GM19455 (cell line): ENCODE results near the gene ANKRD11.
A peak's percentile ranks its signal among the peaks of the same experiment; 100 is the strongest.
"Not testable (repeated sequence)": the region's sequence is repeated elsewhere in the genome, so short reads cannot be mapped to it uniquely, and the experiment has no call there.

Source experiments
- ATAC-seq: cut with Tn5 transposase; IDR thresholded peaks from one replicate; pipeline ENCODE4 v1.9.1; 2021; ENCODE audit not compliant: unreplicated experiment

Gene ANKRD11

DNA sequence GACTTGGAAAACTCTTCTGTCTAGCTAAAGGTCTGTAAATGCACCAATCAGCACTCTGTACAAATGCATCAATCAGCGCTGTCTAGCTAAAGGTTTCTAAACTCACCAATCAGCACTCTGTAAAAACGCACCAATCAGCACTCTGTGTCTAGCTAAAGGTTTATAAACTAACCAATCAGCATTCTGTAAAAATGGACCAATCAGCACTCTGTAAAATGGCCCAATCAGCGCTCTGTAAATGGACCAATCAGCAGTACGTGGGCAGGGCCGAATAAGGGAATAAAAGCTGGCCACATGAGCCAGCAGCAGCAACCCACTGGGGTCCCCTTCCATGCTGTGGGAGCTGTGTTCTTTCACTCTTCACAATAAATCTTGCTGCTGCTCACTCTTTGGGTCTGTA, 55.3 kb downstream of the ANKRD11 start:
- not testable (repeated sequence) for ATAC-seq

DNA sequence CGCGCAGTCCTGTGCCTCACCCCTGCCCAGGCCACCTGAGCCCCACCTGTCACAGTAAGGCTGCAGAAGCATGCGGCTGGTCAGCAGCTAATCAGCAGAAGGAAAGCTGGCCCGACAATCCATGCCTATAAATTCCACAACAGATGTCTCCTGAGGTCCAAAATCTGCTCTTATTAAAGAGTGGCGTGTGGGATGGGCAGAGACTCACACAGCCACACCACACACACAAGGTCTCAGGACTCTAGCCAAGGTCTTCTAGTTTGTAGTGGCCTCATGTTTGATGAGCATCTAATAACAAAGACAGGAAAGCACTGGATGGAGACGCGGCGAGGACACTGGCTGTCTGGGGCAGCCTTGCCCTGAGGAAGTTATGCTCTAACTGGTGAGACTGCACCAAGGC, 55.9 kb downstream of the ANKRD11 start:
- ATAC-seq = no peak

DNA sequence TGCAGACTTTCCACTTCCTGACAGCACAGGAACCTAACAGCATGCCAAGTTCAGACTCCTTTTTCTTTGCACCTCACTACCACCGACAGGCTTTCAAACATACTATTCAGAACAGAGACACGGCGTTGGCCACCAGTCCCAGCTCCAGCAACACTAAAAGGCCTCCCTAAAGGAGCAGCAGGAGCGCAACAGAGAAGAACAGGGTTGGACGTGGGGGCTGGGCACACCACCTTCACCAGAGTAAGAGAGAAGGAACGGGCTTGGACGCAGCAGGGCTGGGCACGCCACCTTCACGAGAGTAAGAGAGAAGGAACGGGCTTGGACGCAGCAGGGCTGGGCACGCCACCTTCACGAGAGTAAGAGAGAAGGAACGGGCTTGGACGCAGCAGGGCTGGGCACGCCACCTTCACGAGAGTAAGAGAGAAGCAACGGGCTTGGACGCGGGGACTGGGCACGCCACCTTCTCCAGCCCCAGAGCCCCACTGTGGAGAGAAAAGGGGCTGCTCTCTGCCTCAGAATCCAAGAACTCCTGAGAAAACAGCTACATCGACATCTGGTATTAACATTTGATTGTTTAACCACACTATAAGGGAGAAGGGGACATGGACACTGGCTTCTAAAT, 56.9 kb downstream of the ANKRD11 start:
- ATAC-seq = not testable (repeated sequence)

DNA sequence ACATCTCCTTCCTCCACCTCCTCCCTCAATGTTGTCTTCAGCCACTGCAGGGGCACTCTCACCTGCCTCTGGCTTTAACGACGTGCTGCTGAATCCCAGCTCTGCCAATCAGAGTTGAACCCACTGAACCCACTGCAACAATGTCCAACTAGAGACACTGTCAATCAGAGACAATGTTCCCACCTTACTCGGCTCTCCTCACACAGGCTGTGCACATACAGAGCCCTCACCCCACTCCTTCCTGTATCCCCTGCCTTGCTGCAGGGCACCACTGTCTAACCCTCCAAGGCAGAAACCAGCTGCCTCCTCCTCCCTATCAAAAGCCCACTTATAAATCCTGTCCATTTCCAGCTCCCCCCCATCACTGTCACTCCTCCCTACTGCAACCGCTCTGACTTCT, 58.7 kb downstream of the ANKRD11 start:
- ATAC-seq = no peak

DNA sequence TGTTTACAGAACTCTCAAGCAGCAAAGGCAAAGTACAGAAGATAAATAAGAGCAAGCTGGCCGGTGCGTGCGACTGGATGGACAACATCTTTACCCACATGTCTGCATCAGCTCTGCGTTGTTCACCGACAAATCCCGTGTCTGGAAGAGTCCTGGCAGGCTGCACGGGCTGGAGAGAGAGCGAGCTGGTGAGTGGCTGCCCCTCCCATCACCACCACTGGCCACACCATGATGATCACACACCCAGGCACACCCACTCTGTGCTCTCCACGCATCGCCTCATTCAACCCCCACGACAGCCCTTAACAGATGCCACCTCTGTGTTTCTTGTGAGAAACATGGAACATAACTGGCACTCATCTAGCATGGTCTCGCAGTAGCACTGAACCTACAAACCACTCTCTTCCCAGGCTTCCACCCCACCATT, 59.2 kb downstream of the ANKRD11 start:
- no peak for ATAC-seq

DNA sequence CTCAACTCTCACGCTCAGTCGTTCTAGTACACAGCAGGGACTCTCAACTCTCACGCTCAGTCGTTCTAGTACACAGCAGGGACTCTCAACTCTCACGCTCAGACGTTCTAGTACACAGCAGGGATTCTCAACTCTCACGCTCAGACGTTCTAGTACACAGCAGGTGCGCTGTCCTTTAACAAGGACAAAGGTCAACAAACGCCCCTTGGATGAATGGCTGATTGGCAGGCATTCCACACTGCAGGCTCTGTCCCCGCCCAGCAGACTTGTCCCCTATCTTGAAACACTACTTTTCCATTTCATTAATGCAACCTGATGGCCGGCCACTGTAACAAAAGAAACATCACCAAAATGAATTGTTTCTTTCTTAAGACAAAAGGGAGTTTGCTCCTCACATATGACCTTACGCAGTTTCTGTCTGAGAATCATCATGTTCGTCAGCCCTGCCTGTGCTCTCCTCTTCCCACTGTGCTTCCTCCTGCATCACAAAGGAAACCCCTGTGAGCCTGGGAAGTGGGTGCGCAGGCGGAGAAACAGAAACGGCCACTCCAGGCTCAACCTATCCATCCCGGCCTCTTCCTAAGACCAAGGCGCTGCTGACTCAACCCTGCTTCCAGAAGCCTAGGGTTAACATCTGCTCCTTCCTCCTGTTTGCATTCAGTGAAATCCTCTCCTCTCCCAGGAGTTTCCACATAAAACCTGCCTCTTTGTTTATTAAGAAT, 59.8 kb downstream of the ANKRD11 start:
- ATAC-seq = no peak

DNA sequence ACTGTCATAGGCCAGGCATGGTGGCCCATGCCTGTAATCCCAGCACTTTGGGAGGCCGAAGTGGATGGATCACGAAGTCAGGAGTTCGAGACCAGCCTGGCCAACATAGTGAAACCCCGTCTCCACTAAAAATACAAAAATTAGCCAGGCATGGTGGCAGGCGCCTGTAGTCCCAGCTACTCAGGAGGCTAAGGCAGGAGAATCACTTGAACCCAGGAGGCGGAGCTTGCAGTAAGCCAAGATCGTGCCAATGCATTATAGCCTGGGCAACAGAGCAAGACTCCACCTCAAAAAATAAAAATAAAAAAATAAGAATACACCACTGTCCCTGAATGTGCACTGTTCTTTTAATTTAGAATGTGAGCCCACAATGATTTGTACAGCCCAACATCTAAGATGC, 61.8 kb downstream of the ANKRD11 start:
- ATAC-seq = not testable (repeated sequence)

DNA sequence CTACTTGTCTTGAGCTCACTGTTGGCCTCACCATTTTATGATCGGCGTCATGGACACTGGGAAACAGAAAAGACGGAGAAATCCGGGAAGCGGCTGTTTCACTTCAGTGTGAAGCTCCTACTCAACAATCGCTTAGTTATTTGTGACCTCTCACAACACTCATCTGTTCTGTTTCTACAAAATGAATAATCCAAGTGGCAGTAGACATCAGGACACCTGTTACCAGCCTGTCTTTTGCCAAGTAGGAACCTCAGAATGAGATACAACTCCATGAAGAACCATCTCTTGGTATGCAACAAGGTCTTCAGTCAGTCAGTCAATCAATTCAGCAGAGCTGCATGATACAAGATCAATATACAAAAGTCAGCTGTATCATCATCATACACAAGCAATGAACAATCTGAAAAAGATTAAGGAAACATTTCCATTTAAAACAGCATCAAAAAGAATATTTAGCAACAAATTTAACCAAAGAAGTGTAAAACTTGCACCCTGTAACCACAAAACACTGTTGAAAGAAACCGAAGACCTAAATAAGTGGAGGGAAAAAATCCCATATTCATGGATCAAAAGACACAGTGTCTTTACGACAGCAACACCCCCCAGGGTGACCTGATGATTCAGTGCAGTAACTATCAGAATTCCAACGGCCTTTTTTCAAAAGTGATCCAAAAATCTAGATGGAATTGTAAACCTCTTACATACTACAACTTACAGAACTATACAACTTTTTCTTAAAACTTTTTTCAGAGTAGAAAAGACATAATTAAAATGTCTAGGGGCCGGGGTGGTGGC, 63.4 kb downstream of the ANKRD11 start:
- no peak for ATAC-seq

DNA sequence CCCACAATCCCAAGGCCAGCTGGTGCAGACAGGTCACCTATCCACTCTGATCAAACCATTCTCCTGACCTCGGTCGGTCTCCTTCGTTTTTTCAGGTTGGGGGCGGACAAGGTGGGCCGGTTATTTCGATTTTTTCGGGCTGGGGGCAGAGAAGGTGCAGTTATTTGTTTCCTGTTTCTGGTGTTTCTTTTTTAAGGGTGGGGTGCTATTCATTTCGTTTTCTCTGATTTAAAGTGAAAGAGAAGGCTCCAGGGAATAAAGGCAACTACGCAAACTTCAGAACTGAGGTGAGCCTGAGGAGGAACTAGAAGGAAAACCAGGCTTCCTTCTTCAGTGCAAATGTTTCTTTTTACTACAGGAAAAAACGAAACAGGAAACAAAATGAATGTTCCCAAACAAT, 64.8 kb downstream of the ANKRD11 start:
- ATAC-seq = no peak

DNA sequence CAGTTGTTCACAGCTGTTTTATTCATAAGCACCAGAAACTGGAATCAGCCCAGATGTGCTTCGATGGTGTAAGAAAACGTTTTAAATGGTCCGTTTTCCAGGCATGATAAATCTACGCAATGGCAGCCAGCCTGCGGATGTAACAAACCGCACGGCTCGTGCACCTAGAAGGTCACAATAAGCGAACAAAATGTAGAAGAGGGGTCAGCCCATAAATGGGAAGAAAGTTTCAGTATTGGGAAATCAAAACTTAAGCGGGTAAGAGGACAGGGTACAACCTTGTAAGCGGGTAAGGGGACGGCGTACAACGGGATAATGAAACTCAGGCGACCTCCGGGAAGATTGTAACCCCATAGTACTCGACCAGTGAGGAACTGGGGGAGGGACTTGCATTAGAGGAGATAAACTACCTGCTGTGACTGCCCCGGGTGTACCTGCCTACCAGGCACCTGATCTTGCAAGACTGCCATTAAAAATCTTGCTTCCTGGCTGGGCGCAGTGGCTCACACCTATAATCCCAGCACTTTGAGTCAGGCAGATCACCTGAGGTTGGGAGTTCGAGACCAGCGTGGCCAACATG, 66.6 kb downstream of the ANKRD11 start:
- no peak for ATAC-seq

DNA sequence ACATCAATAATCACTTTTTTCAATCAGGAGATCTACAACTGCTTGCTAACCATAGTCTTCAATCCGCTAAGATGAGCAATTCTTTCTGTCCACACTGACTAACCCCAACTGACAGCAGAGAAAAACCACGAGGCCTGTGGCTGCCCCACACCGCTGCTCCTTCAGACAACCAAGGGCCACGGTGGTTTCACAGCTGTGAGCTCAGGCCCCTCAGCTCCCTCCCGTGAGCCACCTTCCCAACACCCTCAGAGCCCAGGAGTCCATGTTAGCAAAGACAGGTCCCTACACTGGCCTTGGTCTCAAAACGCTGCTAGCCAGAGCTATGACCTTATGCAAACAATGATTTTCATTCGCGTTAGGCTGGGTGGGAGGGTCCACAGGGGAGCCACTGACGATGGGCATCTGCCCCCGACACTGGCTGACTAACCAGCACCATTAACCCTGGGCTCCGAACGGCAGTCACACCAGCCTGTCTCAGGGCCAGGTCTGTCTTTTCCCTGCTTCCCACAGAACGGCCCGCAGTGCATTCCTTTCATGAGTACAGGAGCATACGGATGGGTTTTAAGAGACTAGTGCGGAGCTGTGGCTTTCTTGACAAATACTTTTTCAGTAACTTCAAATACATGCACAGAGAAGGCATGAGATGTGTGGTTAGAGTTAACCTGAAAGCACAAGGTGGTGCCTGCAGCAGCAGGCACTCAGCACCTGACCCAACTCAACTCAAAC, 67.3 kb downstream of the ANKRD11 start:
- ATAC-seq = peak; percentile 62

DNA sequence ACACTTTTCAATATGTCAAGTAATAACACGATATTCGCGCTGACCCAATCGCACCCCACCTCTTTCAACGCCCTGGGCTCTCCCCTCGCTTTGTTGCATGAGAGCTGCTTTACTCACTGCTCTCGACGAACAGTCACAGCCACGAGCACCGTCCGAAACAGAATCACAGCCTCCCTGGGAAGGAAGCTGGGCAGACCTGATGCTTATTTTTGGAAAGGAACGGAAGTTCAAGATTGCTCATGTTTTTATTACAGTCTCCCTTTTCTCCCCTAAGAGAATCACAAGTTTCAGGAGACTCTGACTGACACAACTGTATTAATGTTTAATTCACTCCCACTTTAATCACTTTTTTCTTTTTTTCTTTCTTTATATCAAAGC, 67.8 kb downstream of the ANKRD11 start:
- peak; percentile 76 for ATAC-seq

DNA sequence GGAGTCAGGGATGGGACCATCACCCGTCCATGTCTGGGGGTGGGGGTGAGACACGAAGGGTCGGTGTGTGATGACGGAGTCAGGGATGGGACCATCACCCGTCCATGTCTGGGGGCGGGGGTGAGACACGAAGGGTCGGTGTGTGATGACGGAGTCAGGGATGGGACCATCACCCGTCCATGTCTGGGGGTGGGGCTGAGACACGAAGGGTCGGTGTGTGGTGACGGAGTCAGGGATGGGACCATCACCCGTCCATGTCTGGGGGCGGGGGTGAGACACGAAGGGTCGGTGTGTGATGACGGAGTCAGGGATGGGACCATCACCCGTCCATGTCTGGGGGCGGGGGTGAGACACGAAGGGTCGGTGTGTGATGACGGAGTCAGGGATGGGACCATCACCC, 69.1 kb downstream of the ANKRD11 start:
- ATAC-seq = not testable (repeated sequence)

DNA sequence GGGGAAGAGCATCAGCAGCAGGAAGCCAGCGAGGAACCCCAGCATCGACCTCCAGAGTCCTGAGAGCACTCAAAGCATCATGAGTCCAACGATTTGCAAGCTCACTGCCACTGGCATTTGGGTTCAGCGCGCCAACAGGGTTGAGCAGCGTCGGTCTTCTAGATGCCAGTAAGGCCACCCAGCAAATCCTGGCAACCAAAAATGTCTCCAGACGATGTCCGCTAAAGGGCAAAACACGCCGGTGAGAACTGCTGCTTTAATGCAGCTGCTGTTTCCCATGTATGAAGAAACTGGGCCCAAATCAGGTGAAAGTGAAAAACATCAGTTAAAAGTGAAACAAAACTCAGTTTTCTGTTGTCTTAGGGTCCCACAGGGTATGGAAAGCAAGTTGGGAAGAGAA, 70.2 kb downstream of the ANKRD11 start:
- ATAC-seq = no peak

DNA sequence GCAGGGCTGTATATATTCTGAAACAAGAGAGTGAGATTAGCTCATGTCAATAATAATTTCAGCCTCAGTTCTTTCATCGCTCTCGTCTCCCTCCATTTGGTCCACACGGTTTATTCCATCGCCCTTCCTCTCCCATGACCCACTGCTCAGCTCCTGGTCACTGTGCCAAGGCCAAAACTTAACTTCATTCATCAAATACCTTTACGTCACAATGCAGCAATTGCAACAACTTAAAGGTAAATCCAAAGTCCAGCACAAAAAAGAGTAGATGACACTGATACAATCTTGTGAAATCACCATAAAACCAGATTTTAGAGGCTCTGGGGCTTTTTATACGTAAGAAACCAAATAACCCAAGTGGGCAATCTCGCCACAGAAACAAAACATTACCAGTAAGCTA, 72.0 kb downstream of the ANKRD11 start:
- no peak for ATAC-seq

DNA sequence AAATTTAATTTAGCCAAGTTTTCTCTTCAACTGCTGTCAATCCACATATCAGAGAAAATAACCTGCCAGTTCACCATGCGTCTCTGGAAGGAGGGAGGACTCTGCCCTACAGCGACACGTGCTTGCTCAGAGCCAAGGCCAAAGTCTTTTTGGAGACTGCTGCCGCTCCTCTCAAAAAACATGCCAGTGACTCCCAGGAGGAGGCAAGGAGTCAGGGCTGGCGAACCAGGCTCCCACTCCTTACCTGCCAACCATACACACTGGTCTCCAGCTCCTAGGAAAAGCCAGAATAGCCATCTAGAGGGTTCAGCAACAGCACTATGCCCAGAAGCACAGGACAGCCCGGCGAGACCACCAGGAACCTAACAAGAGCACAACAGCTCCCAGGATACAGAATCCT, 73.0 kb downstream of the ANKRD11 start:
- ATAC-seq = no peak

DNA sequence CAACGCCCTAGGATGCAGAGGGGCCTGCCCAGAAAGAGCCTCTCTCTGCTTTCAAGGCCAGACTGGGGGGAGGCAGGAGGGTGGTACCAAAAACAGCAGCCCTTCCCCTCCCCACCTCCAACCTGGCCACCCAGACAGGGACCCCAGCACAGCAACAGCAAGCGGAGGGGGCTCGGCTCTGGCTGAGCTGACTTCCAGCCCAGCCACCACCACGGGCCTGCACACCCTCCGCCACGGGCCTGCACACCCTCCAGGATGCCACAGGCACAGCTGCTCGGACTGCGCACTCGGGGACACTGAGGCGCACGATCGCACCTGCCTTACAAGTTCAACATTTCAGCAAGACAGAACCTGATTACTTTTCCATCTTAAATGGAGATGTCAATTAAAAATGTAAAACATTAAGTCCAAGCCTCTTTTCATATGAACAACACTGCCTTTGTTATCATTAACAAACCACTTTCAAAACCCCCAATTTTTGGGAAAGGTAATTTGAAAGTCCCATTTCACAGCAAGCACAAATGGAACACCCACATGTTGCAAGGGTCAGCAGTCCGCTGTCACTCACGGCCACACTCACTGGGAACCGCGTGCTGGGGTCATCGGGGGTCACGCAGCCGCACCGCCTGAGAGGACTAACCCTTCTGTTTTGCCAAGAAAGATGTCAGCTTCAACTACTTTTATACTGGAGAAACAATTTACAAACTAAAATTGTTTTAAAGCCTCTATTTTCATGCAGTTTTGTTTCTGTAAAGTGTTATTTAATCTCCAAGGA, 76.4 kb downstream of the ANKRD11 start:
- ATAC-seq = no peak

DNA sequence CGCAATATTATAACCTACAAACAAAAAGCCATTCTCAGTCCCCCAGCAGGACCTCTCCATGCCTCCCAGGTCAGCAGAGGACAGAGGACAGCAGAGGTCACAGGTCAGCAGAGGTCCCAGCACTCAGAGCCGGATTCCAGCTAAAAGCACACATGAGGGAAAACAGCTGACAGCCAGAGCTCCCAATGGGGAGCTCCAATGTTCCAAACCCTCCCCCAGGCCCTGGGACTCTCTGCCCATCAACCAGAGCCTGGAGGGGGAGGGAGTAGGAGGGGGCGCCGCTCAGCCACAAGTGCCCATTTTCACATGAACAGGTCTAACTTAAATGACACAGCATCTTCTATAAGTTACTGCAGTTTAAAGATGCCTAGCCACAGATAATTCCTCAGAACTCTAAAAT, 77.5 kb downstream of the ANKRD11 start:
- no peak for ATAC-seq

DNA sequence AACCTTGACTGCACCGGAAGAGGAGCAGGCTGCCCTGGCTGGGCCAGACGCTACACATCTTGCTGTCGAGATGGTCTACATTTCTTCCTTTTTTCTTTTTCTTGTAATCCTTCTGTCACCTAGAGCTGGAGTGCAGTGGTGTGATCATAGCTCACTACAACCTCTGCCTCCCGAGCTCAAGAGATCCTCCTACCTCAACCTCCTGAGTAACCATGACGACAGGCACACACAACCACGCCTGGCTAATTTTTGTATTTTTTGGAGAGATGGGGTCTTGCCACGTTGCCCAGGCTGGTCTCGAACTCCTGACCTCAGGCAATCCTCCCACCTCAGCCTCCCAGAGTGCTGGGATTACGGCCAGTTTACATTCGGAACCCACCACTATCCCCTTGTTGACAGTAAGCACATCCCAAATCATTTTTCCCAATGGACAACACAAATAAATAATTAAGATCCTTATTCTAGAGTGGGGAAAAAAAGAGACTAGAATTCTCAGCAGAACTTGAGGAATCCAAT, 79.0 kb downstream of the ANKRD11 start:
- no peak for ATAC-seq

DNA sequence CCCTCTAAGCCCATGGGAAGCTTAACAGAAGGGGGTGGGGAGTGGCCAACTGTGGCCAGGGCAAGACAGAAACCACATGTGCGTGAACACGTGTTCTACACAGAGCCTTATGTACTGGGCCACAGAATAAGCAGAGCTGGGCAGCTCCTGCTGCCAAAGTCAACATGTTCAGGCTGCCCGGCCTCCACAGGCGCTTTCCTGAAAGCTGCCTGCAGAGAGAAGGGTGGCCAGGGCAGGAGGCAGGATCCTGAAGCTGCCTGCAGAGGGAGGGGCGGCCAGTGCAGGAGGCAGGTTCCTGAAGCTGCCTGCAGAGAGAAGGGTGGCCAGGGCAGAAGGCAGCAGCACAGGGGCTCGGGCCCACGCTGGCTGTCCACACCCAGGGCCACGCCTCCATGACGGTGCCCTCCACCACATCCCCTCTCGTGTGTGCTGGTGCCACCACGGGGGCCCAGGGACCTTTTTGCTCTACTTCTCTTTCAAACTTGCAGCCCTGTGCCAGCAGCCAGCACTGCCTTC, 79.5 kb downstream of the ANKRD11 start:
- no peak for ATAC-seq
